Caco-2 (cell line): ENCODE results near the gene TLR2. TPM values are rescaled to one million over a fixed set of nuclear protein-coding genes. Genes with fewer than 3 reads are reported as not detected.

ENCODE experiments used
- BruUV-seq: library from RNA; stranded (reverse); fragments of 400-500 nt; replicated peaks from 2 replicates; lab custom pipeline; 2021; lab: Mats Ljungman, UMichigan
- CTCF ChIA-PET: fragments of 300-600 bp; sonication (Branson Sonifier 250); formaldehyde crosslinking; loops from one replicate; lab custom pipeline; 2022; ENCODE audit warnings: antibody characterized with exemption; lab: Charles Lee
- POLR2A ChIA-PET: fragments of 300-600 bp; sonication (Branson Sonifier 250); formaldehyde crosslinking; loops from one replicate; lab custom pipeline; 2022; ENCODE audit warnings: antibody characterized with exemption; lab: Charles Lee
- DNase-seq, 2 experiments: peaks; one replicate each; pipeline versions ENCODE4 v3.0.0 to v3.0.0-alpha.2; 2020 to 2022
- H3K27me3 ChIP-seq: replicated peaks from 2 replicates; pipeline ENCODE4 v1.6.0; 2011; ENCODE audit warnings: low read length; ENCODE audit not compliant: control insufficient read depth, insufficient read depth
- H3K36me3 ChIP-seq: 2 replicates; pipeline ENCODE4 v1.5.1; 2011; ENCODE audit warnings: low read length; ENCODE audit not compliant: control insufficient read depth, insufficient read depth
- H3K4me1 ChIP-seq: fragments of 250-450 bp; sonication (Bioruptor Pico); 2 replicates; pipeline ENCODE4 v1.5.1; 2020; ENCODE audit warnings: mild to moderate bottlenecking
- H3K4me3 ChIP-seq: 2 replicates; pipeline ENCODE4 v1.5.1; 2011; ENCODE audit warnings: low read depth, mild to moderate bottlenecking, control low read depth, low read length
- H3K9me3 ChIP-seq: fragments of 250-450 bp; sonication (Bioruptor Pico); 2 replicates; pipeline ENCODE4 v1.5.1; 2020; ENCODE audit warnings: mild to moderate bottlenecking, moderate library complexity
- H3K27ac Mint-ChIP-seq: one replicate; pipeline ENCODE4 v1.8.0; 2022; ENCODE audit warnings: mixed read lengths; ENCODE audit not compliant: unreplicated experiment
- H3K27me3 Mint-ChIP-seq: one replicate; pipeline ENCODE4 v1.8.0; 2022; ENCODE audit warnings: mixed read lengths; ENCODE audit not compliant: insufficient read depth, unreplicated experiment
- H3K36me3 Mint-ChIP-seq: one replicate; pipeline ENCODE4 v1.8.0; 2022; ENCODE audit warnings: mild to moderate bottlenecking, mixed read lengths; ENCODE audit not compliant: insufficient read depth, unreplicated experiment
- H3K4me1 Mint-ChIP-seq: one replicate; pipeline ENCODE4 v1.8.0; 2022; ENCODE audit warnings: low read depth, mixed read lengths; ENCODE audit not compliant: unreplicated experiment
- H3K4me3 Mint-ChIP-seq: one replicate; pipeline ENCODE4 v1.8.0; 2022; ENCODE audit warnings: mild to moderate bottlenecking, moderate library complexity, mixed read lengths; ENCODE audit not compliant: unreplicated experiment
- H3K9me3 Mint-ChIP-seq: one replicate; pipeline ENCODE4 v1.8.0; 2022; ENCODE audit warnings: mixed read lengths; ENCODE audit not compliant: unreplicated experiment
- intact Hi-C: fragments of 100-400 bp; cut with micrococcal nuclease; formaldehyde crosslinking; loops from one replicate; pipeline ENCODE4 v1.10.0; 2022; ENCODE audit not compliant: unreplicated experiment
- total RNA-seq: library from RNA; stranded (reverse); gene quantifications from 2 replicates; pipeline ENCODE4 v1.2.3, GENCODE V29; 2022
- TF ChIP-seq, protein P1 (sequence below), 2 experiments: fragments of 200-600 bp in 1 of 2; IDR thresholded peaks; 1 replicate in 1 of 2; 2 replicates in 1 of 2; pipeline versions ENCODE4 v1.5.1 to v1.8.0; 2011 to 2022; ENCODE audit warnings: antibody characterized with exemption in 1 of 2, control low read depth in 1 of 2, inconsistent platforms in 1 of 2, low read depth in 1 of 2, low read length in 1 of 2, mild to moderate bottlenecking in 1 of 2, moderate library complexity in 1 of 2; ENCODE audit not compliant: insufficient read depth in 1 of 2, severe bottlenecking in 1 of 2, unreplicated experiment in 1 of 2

Gene TLR2
- total RNA-seq, 1 experiment from 2014 or later, result 11.0 TPM

GRCh38 chr4:153639833-153640802 is 44.0 kb upstream of the TLR2 start:
- Histone ChIP-seq H3K27me3 (no peaks in the 10 kb centered on the region), H3K4me3 (no peak overlapping the region), H3K9me3 (no peaks in the 10 kb centered on the region), H3K4me1 (no peaks in the 10 kb centered on the region), H3K36me3 (no peaks in the 10 kb centered on the region)
- Mint-ChIP-seq H3K27me3 (no peaks in the 10 kb centered on the region), H3K4me3 (no peak overlapping the region), H3K9me3 (no peaks in the 10 kb centered on the region), H3K4me1 (peaks cover 6% of the 10 kb centered on the region), H3K27ac (no peak overlapping the region), H3K36me3 (peaks cover 13% of the 10 kb centered on the region)
- ChIA-PET POLR2A (no interaction called here), CTCF (no interaction called here)
- TF ChIP-seq, protein P1, sequence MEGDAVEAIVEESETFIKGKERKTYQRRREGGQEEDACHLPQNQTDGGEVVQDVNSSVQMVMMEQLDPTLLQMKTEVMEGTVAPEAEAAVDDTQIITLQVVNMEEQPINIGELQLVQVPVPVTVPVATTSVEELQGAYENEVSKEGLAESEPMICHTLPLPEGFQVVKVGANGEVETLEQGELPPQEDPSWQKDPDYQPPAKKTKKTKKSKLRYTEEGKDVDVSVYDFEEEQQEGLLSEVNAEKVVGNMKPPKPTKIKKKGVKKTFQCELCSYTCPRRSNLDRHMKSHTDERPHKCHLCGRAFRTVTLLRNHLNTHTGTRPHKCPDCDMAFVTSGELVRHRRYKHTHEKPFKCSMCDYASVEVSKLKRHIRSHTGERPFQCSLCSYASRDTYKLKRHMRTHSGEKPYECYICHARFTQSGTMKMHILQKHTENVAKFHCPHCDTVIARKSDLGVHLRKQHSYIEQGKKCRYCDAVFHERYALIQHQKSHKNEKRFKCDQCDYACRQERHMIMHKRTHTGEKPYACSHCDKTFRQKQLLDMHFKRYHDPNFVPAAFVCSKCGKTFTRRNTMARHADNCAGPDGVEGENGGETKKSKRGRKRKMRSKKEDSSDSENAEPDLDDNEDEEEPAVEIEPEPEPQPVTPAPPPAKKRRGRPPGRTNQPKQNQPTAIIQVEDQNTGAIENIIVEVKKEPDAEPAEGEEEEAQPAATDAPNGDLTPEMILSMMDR (IDR thresholded peaks at IDR 0.05; ENCODE audit: insufficient read depth in 1 of 2, low read depth in 1 of 2, low read length in 1 of 2, severe bottlenecking in 1 of 2, unreplicated experiment in 1 of 2), result no peak
- DNase-seq, result no peak
- BruUV-seq, result no TSS peak
- intact Hi-C loops, result loop anchor here (5.0 kb wide), 2 partner anchors 208 to 498 kb away; no protein-coding TSS in a partner anchor

GRCh38 chr4:153641532-153641931 is 42.5 kb upstream of the TLR2 start:
- H3K4me3 Mint-ChIP-seq, result no peak overlapping the region
- TF ChIP-seq, protein P1 (IDR thresholded peaks at IDR 0.05; ENCODE audit: insufficient read depth in 1 of 2, low read depth in 1 of 2, low read length in 1 of 2, severe bottlenecking in 1 of 2, unreplicated experiment in 1 of 2), result no peak
- ChIA-PET CTCF (no interaction called here), POLR2A (no interaction called here)
- peaks cover 6% of the 10 kb centered on the region for H3K4me1 Mint-ChIP-seq
- no peaks in the 10 kb centered on the region for H3K9me3 Mint-ChIP-seq
- Histone ChIP-seq H3K9me3 (no peaks in the 10 kb centered on the region), H3K4me3 (no peak overlapping the region), H3K36me3 (no peaks in the 10 kb centered on the region), H3K27me3 (no peaks in the 10 kb centered on the region), H3K4me1 (no peaks in the 10 kb centered on the region)
- BruUV-seq, result no TSS peak
- H3K36me3 Mint-ChIP-seq, result peaks cover 2% of the 10 kb centered on the region
- no peaks in the 10 kb centered on the region for H3K27me3 Mint-ChIP-seq
- H3K27ac Mint-ChIP-seq, result no peak overlapping the region
- intact Hi-C loops, result loop anchor here (5.0 kb wide), 2 partner anchors 209 to 499 kb away; no protein-coding TSS in a partner anchor
- DNase-seq, result no peak
